Endodermal cell (in vitro differentiated cells): ENCODE measurements around the gene CNNM1. TPM values are rescaled to one million over a fixed set of nuclear protein-coding genes. Genes with fewer than 3 reads are reported as not detected.

Source experiments
- DNase-seq: peaks from one replicate; pipeline ENCODE4 v3.0.0-alpha.2; 2017
- H3K27ac ChIP-seq: 2 replicates; pipeline ENCODE4 v1.5.1; 2013; ENCODE audit warnings: mild to moderate bottlenecking, low read depth, low read length, moderate library complexity
- H3K27me3 ChIP-seq: 2 replicates; pipeline ENCODE4 v1.6.1; 2013; ENCODE audit warnings: mild to moderate bottlenecking, low read length, moderate library complexity; ENCODE audit not compliant: insufficient read depth, control insufficient read depth, poor library complexity, severe bottlenecking
- H3K36me3 ChIP-seq: 2 replicates; pipeline ENCODE4 v1.7.0; 2013; ENCODE audit warnings: mild to moderate bottlenecking, low read length, moderate library complexity; ENCODE audit not compliant: control insufficient read depth, insufficient read depth
- H3K4me1 ChIP-seq: one replicate; pipeline ENCODE4 v1.7.0; 2013; ENCODE audit warnings: low read length; ENCODE audit not compliant: control insufficient read depth, insufficient read depth
- H3K4me3 ChIP-seq: 2 replicates; pipeline ENCODE4 v1.5.1; 2013; ENCODE audit warnings: mild to moderate bottlenecking, low read length, moderate library complexity
- H3K9ac ChIP-seq: 2 replicates; pipeline ENCODE4 v1.6.1; 2013; ENCODE audit warnings: mild to moderate bottlenecking, low read length, moderate library complexity; ENCODE audit not compliant: poor library complexity, severe bottlenecking; ENCODE audit errors: extremely low read depth
- H3K9me3 ChIP-seq: 2 replicates; pipeline ENCODE4 v1.6.1; 2013; ENCODE audit warnings: mild to moderate bottlenecking, low read length, moderate library complexity; ENCODE audit not compliant: control insufficient read depth
- H3K27ac Mint-ChIP-seq: 2 replicates; pipeline ENCODE4 v1.8.0; 2020; ENCODE audit warnings: mixed read lengths
- H3K27me3 Mint-ChIP-seq: 2 replicates; pipeline ENCODE4 v1.8.0; 2021; ENCODE audit warnings: mild to moderate bottlenecking, mixed read lengths; ENCODE audit not compliant: insufficient read depth
- H3K36me3 Mint-ChIP-seq: 2 replicates; pipeline ENCODE4 v1.8.0; 2020; ENCODE audit warnings: low read depth, mixed read lengths
- H3K4me1 Mint-ChIP-seq: 2 replicates; pipeline ENCODE4 v1.8.0; 2020; ENCODE audit warnings: mixed read lengths
- H3K4me3 Mint-ChIP-seq: 2 replicates; pipeline ENCODE4 v1.8.0; 2020; ENCODE audit warnings: mild to moderate bottlenecking, moderate library complexity, mixed read lengths
- H3K9me3 Mint-ChIP-seq: 2 replicates; pipeline ENCODE4 v1.8.0; 2020; ENCODE audit warnings: mild to moderate bottlenecking, mixed read lengths
- WGBS, 2 experiments: methylation state at CpG; one replicate each; pipeline versions ENCODE4 v1.1.5 to v1.1.7; 2013; ENCODE audit warnings: missing lambda C conversion rate in 2 of 2, mixed read lengths in 1 of 2; ENCODE audit not compliant: insufficient coverage in 1 of 2, insufficient read length in 1 of 2; 5-methylcytosine and 5-hydroxymethylcytosine counted together
- total RNA-seq, 2 donors: library from RNA; stranded (reverse); fragmentation: NEBNext Ultra II Directional in 1 of 2; extraction: Animal tissue kit (Norgen Biotek cat#: 25700) in 1 of 2; gene quantifications; 2 replicates in 1 of 2; 3 replicates in 1 of 2; pipeline ENCODE4 v1.2.1, GENCODE V29; 2021
- TF ChIP-seq, protein P1 (sequence below): fragments of 200-600 bp; sonication (generic); conservative IDR thresholded peaks from 2 replicates; pipeline ENCODE4 v1.5.0; 2021; ENCODE audit warnings: antibody characterized with exemption, mild to moderate bottlenecking

The CNNM1 gene
- total RNA-seq, 2 donors from 2014 or later: 2.8 to 3.8 TPM

DNA sequence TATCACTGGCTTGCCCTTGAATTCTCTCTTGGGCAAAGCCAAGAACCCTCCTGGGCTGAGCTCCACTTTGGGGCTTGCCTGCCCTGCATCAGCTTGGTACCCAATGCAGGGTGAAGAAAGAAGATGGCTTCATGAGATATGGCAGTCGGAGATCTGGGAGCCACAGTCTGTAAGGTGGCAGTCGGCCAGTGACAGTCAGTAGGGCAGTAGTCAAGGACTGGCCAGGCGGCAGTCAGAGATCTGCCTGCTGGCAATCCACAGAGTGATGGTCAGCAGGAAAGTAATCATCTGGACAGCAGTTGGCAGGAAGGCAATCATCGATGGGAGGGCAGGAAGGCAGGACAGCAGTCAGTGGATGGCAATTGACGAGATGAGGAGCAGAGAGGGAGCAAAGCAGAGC, 32.6 kb upstream of the CNNM1 start:
- Histone ChIP-seq H3K27ac (no peak overlapping the region), H3K4me3 (no peak overlapping the region), H3K9me3 (no peaks in the 10 kb centered on the region), H3K36me3 (no peaks in the 10 kb centered on the region), H3K4me1 (no peaks in the 10 kb centered on the region), H3K9ac (no peak overlapping the region), H3K27me3 (no peaks in the 10 kb centered on the region)
- no peak for DNase-seq
- Mint-ChIP-seq H3K27me3 (peaks cover 2% of the 10 kb centered on the region), H3K4me3 (no peak overlapping the region), H3K36me3 (no peaks in the 10 kb centered on the region), H3K27ac (no peak overlapping the region), H3K4me1 (peaks cover 4% of the 10 kb centered on the region), H3K9me3 (no peaks in the 10 kb centered on the region)
- TF ChIP-seq, protein P1, sequence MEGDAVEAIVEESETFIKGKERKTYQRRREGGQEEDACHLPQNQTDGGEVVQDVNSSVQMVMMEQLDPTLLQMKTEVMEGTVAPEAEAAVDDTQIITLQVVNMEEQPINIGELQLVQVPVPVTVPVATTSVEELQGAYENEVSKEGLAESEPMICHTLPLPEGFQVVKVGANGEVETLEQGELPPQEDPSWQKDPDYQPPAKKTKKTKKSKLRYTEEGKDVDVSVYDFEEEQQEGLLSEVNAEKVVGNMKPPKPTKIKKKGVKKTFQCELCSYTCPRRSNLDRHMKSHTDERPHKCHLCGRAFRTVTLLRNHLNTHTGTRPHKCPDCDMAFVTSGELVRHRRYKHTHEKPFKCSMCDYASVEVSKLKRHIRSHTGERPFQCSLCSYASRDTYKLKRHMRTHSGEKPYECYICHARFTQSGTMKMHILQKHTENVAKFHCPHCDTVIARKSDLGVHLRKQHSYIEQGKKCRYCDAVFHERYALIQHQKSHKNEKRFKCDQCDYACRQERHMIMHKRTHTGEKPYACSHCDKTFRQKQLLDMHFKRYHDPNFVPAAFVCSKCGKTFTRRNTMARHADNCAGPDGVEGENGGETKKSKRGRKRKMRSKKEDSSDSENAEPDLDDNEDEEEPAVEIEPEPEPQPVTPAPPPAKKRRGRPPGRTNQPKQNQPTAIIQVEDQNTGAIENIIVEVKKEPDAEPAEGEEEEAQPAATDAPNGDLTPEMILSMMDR: no peak
- 71 to 80% methylated on average over 5 of the region's 5 CpGs for WGBS, 2 experiments

DNA sequence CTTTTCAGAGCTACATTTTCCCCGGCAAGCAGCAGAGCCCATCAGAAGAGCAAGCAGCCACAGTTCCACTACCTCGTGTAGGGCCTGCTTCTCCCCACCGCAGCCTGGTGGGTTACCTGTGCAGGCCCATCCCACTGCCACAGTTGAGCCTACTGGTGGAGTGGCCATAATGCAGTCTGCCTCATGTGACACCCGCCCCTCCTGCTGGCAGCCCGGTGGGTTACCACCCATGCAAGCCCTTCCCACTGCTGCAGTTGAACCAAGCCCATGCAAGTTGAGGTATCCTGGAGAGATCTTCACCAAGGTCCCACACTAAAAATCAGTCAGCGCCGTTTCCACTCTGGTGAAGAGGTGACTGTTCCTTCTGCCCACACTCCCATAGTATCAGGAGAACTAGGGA, 32.1 kb upstream of the CNNM1 start:
- 93% methylated on average over 6 to 7 of the region's 7 CpGs for WGBS, 2 experiments
- no peaks in the 10 kb centered on the region for H3K9me3 ChIP-seq
- Mint-ChIP-seq H3K9me3 (no peaks in the 10 kb centered on the region), H3K4me3 (no peak overlapping the region), H3K4me1 (peaks cover 4% of the 10 kb centered on the region), H3K27me3 (peaks cover 2% of the 10 kb centered on the region), H3K36me3 (no peaks in the 10 kb centered on the region), H3K27ac (no peak overlapping the region)
- no peak overlapping the region for H3K9ac ChIP-seq
- H3K27me3 ChIP-seq: no peaks in the 10 kb centered on the region
- TF ChIP-seq, protein P1: peak; percentile 60
- H3K36me3 ChIP-seq: no peaks in the 10 kb centered on the region
- peak; percentile 64 for DNase-seq
- no peak overlapping the region for H3K4me3 ChIP-seq
- no peaks in the 10 kb centered on the region for H3K4me1 ChIP-seq
- no peak overlapping the region for H3K27ac ChIP-seq

DNA sequence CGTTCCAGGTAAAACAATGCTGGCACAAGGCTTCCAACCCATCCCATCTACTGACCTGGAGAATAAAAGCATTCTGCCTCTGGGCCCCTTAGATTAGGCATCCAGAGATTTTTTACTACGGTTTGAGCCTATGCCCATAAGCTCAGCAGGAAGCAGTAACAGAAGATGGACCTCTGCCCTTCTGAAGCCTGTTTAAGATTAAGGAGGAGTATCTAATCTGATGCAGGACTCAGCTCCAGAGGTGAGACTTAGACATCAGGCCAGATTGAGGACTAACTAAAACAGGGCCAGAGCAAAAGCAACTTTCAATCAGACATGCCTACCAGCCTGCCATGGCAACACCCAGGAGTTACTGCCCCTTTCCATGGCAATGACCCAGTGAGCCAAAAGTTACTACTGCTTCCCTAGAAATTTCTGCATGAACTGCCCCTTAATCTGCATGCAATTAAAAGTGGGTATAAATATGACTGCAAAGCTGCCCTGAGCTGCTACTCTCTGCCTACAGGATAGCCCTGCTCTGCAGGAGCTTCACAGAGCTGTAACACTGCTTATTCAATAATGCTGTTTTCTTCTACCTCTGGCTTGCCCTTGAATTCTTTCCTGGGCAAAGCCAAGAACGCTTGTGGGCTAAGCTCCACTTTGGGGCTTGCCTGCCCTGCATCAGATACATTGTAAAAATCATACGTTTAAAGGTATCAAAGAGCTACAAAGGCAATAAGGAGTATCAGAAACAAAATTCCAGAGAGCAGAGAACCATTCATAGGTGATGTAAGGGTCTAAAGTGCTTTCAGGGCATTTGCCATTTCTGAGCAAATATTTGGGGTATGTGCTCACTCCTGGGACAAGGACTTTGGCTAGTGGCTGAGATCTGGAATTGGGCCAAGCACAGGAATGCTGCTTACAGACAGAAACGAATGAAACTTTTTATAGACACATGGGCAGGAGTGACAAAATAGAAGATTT, 25.0 kb upstream of the CNNM1 start:
- H3K27me3 Mint-ChIP-seq: peaks cover 5% of the 10 kb centered on the region
- TF ChIP-seq, protein P1: no peak
- peaks cover 11% of the 10 kb centered on the region for H3K9me3 ChIP-seq
- no peaks in the 10 kb centered on the region for H3K36me3 ChIP-seq
- DNase-seq: no peak
- H3K27me3 ChIP-seq: no peaks in the 10 kb centered on the region
- H3K4me3 ChIP-seq: no peak overlapping the region
- H3K27ac ChIP-seq: no peak overlapping the region
- H3K36me3 Mint-ChIP-seq: no peaks in the 10 kb centered on the region
- peaks cover 15% of the 10 kb centered on the region for H3K4me1 Mint-ChIP-seq
- H3K9ac ChIP-seq: no peak overlapping the region
- H3K9me3 Mint-ChIP-seq: peaks cover 16% of the 10 kb centered on the region
- 52 to 56% methylated on average over 5 of the region's 5 CpGs for WGBS, 2 experiments
- peaks cover 3% of the 10 kb centered on the region for H3K4me1 ChIP-seq
- no peak overlapping the region for H3K27ac Mint-ChIP-seq
- H3K4me3 Mint-ChIP-seq: no peak overlapping the region
